ENCODE data around the gene TMEM222. TPM values are rescaled to one million over a fixed set of nuclear protein-coding genes. Genes with fewer than 3 reads are reported as not detected.

Gene TMEM222
- total RNA-seq, 4 donors from 2014 or later, result 17.3 to 27.1 (median 23.7) TPM

DNA sequence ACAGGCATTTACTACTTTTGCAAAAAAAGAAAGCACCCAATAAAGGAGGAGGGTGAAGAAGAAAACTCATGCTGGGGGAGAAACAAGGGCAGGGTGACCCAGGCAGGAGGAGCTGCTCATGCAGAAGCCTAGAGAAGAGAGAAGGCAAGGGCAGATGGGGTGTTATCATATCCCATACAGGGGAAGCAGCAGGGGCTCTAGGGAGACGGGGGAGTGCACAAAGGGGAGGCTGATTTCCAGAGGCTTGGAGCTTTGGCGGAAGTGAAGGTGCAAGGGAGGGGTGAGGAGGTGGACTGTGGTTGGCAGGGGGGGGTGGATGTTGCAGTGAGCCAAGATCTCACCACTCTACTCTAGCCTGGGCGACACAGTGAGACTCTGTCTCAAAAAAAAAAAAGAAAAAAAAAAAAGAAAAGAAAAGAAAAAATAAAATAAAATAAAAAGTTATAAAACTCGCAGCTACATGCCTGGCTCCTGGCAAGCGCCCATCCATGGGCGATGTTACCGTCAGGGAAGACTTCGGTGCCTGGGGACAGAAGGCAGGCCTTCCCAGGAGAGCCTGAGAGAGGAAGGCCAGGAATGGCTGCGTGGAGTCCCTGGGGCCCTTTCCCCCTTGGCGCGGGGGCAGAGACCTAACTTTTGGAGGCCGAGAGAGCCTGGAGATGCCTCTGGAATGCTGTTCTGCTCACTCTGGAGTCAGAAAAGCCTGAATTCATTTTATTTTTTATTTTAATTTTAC is 56.0 kb downstream of the TMEM222 start:
- DNase-seq (ENCODE audit: low spot score) (no peak), ATAC-seq (ENCODE audit: low FRiP score) (no peak)
- TF ChIP-seq, protein P1, sequence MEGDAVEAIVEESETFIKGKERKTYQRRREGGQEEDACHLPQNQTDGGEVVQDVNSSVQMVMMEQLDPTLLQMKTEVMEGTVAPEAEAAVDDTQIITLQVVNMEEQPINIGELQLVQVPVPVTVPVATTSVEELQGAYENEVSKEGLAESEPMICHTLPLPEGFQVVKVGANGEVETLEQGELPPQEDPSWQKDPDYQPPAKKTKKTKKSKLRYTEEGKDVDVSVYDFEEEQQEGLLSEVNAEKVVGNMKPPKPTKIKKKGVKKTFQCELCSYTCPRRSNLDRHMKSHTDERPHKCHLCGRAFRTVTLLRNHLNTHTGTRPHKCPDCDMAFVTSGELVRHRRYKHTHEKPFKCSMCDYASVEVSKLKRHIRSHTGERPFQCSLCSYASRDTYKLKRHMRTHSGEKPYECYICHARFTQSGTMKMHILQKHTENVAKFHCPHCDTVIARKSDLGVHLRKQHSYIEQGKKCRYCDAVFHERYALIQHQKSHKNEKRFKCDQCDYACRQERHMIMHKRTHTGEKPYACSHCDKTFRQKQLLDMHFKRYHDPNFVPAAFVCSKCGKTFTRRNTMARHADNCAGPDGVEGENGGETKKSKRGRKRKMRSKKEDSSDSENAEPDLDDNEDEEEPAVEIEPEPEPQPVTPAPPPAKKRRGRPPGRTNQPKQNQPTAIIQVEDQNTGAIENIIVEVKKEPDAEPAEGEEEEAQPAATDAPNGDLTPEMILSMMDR (IDR thresholded peaks at IDR 0.05), result no peak

GRCh38 chr1:27379564-27380122 is 57.7 kb downstream of the TMEM222 start:
- TF ChIP-seq, protein P1 (IDR thresholded peaks at IDR 0.05), result no peak
- DNase-seq (ENCODE audit: low spot score) (no peak), ATAC-seq (ENCODE audit: low FRiP score) (no peak)

DNA sequence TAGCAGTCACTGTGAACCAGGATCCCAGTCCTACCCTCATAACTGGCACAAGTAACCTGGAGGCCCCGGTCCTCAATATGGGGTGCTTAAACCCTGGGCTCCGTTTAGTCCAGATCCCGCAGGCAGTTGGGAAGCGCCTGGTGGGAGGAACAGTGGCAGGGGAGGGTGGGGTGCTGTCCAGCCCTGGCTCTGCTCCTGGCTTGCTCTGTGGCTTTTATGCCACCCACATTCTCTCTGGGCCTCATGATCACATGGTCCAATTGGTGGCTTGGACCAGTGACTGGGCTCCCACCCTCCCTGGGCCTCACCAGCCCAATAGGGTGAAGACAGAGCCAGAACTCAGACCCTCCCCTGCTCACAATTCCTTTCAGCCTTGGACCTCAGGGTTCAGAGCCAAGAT is 58.3 kb downstream of the TMEM222 start:
- TF ChIP-seq, protein P1 (IDR thresholded peaks at IDR 0.05), result no peak
- DNase-seq (ENCODE audit: low spot score) (no peak), ATAC-seq (ENCODE audit: low FRiP score) (no peak)

- TF ChIP-seq, protein P1 (IDR thresholded peaks at IDR 0.05), result no peak
- DNase-seq (ENCODE audit: low spot score), result no peak
- ATAC-seq (ENCODE audit: low FRiP score), result no peak
These were observed 59.1 kb downstream of the TMEM222 start for GRCh38 chr1:27380766-27381733.

GRCh38 chr1:27381969-27382762 is 60.2 kb downstream of the TMEM222 start:
- DNase-seq (ENCODE audit: low spot score) (no peak), ATAC-seq (ENCODE audit: low FRiP score) (no peak)
- TF ChIP-seq, protein P1 (IDR thresholded peaks at IDR 0.05), result no peak

DNA sequence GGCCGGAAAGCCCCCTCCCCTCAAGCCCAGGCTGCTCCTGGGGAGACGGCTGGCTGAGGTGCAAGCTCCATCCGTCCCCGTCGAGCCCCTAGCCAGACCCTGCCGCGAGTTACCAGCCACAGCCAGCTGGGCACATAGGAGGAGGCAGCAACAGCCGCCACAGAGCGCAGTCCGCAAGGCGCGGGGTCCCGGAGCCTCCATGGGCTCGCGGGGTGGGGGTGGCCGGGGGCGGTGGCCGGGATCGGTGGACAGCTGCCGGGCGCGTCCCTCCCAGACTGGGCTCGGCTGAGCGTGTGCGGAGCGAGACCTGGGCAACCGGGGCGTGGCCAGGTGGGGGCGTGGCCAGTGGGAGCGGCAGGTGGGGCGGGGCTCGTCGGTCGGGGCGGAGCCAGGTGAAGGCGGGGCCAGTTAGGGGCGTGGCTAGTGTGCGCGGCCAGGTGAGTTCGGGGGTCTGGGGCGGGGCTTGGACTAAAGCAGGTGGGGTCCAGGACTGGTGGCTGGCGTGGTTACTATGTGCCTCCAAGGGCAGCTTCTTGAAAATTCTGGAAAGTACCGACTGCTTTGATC is 61.2 kb downstream of the TMEM222 start, which contains the start of gene CD164L2:
TSS of gene CD164L2 (minus strand) at position 295 of the 567 bp plus-strand sequence. CDS start at position 201, 94 bp downstream.
- TF ChIP-seq, protein P1 (IDR thresholded peaks at IDR 0.05), result no peak
- DNase-seq (ENCODE audit: low spot score), result no peak
- ATAC-seq (ENCODE audit: low FRiP score), result no peak

Measured in omental fat pad (tissue), 4 donors.